MG63 (cell line): ENCODE results near the gene GRID2. TPM values are rescaled to one million over a fixed set of nuclear protein-coding genes. Genes with fewer than 3 reads are reported as not detected.
"Not testable (repeated sequence)": the region's sequence is repeated elsewhere in the genome, so short reads cannot be mapped to it uniquely, and the experiment has no call there.

ENCODE experiments used
- DNase-seq: peaks from one replicate; pipeline ENCODE4 v3.0.0-alpha.2; 2020
- H3K27me3 ChIP-seq: fragments of 250-450 bp; sonication (Bioruptor Pico); 2 replicates; pipeline ENCODE4 v1.5.1; 2020; ENCODE audit warnings: mild to moderate bottlenecking, moderate library complexity
- H3K36me3 ChIP-seq: fragments of 250-450 bp; sonication (Bioruptor Pico); 2 replicates; pipeline ENCODE4 v1.5.1; 2020; ENCODE audit warnings: mild to moderate bottlenecking, moderate library complexity
- H3K4me3 ChIP-seq: fragments of 250-450 bp; sonication (Bioruptor Pico); 2 replicates; pipeline ENCODE4 v1.5.1; 2020; ENCODE audit warnings: mild to moderate bottlenecking, moderate library complexity
- H3K9me3 ChIP-seq: fragments of 250-450 bp; sonication (Bioruptor Pico); 2 replicates; pipeline ENCODE4 v1.5.1; 2020; ENCODE audit warnings: mild to moderate bottlenecking, moderate library complexity
- total RNA-seq: library from RNA; depleted of rRNA; stranded (reverse); fragments of >200 nt; shearing (Covaris generic); gene quantifications from 2 replicates; pipeline ENCODE4 v1.2.3, GENCODE V29; 2014; ENCODE audit warnings: low replicate concordance

The GRID2 gene
- total RNA-seq, 1 experiment from 2014 or later, result not detected

DNA sequence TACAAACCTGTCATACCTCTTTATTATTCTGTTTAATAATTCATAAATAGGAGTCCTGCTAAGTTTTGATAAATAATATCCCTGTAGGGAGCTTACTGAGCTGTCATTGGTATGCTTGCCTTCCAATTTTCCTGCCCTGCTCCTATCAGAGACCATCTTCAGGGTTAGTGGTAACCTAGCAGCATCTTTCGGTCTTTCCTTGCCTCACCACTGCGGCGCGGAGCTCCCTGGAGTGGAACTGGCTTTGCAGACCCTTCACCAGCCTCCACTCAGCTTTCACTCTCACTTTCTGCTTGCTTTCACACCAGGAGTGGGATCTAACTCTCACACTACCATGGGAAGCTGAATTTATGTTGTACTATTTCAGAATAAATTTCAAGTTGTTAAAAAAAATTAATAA, 1043.1 kb downstream of the GRID2 start:
- H3K9me3 ChIP-seq, result no peaks in the 10 kb centered on the region
- no peaks in the 10 kb centered on the region for H3K36me3 ChIP-seq

DNA sequence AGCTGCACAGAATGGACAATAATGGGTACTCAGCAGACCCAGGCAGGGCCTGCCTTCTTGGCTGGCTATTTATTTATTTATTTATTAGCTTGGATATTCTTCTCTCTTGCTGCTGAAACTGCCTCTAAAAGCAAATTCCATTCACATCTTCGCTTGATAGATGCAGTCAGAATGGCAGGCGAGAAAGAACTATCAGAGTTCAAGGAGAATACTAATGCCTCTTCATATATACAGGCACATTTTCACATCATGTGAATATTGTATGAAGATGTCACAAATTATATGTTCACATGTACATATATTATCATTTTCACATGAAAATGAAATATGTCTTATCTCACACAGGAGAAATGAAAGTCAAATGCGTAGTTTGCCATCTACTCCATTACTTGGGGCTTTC, 1045.1 kb downstream of the GRID2 start:
- DNase-seq, result no peak
- H3K4me3 ChIP-seq, result no peak overlapping the region
- no peaks in the 10 kb centered on the region for H3K36me3 ChIP-seq
- no peaks in the 10 kb centered on the region for H3K27me3 ChIP-seq
- no peaks in the 10 kb centered on the region for H3K9me3 ChIP-seq

More for the DNA sequence above, 1043.1 kb downstream of the GRID2 start:
- no peak overlapping the region for H3K4me3 ChIP-seq
- no peak for DNase-seq
- no peaks in the 10 kb centered on the region for H3K27me3 ChIP-seq

DNA sequence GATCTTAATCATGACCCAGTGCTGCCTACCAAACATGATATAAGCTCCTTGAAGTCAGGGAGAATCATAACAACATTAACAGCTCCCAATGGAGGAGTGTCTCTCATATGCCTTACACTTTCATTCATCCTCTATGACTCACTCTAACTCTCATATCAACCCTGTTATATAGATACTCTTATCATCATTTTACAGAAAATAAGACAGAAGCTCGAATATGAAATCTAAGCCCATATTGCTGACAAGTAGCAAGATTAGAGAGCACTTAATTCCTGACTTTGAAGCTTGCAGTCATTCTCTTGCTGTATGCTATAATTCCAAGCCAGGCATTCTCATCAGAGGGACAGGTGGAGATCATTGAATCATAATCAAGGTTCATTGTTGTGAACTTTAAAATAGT, 1048.1 kb downstream of the GRID2 start:
- no peaks in the 10 kb centered on the region for H3K36me3 ChIP-seq
- no peak for DNase-seq
- H3K9me3 ChIP-seq, result no peaks in the 10 kb centered on the region
- H3K4me3 ChIP-seq, result no peak overlapping the region
- H3K27me3 ChIP-seq, result no peaks in the 10 kb centered on the region

DNA sequence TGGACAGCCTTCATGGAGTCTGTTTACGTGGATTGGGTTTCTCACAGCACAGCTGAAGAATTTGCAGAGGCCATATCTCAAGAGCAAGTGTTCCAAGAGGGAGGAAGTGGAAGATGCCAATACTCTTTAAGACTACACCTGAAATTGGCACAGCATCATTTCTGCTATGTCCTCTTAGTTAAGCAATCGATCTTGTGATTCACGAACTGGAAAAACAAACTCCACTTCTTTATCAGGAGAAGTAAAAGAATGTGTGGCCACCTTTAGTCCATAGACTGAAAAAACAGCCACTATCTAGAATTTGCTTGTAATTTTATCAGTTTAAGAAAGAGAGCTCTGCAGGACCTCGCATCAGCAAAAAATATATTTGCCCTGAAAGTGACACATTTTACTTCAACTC, 1051.6 kb downstream of the GRID2 start:
- H3K9me3 ChIP-seq, result no peaks in the 10 kb centered on the region
- no peak overlapping the region for H3K4me3 ChIP-seq
- no peak for DNase-seq
- no peaks in the 10 kb centered on the region for H3K36me3 ChIP-seq
- H3K27me3 ChIP-seq, result no peaks in the 10 kb centered on the region

DNA sequence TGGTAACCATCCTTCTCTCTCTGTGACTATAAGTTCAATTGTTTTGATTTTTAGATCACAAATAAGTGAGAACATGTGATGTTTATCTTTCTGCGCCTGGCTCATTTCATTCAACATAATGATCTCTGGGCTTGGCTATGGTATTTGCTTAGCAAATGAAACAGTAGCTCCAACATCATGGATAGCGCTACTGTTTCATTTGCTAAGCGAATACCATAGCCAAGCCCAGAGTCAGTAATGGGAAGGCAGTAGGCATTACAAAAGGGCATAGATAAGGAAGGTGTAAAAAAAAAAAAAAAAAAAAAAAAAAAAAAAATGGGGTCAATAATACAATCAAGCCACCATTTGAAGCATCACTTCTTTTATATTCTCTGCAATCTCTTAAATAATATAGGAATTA, 1055.8 kb downstream of the GRID2 start:
- no peak for DNase-seq
- no peaks in the 10 kb centered on the region for H3K9me3 ChIP-seq
- no peak overlapping the region for H3K4me3 ChIP-seq
- H3K36me3 ChIP-seq, result no peaks in the 10 kb centered on the region
- no peaks in the 10 kb centered on the region for H3K27me3 ChIP-seq

DNA sequence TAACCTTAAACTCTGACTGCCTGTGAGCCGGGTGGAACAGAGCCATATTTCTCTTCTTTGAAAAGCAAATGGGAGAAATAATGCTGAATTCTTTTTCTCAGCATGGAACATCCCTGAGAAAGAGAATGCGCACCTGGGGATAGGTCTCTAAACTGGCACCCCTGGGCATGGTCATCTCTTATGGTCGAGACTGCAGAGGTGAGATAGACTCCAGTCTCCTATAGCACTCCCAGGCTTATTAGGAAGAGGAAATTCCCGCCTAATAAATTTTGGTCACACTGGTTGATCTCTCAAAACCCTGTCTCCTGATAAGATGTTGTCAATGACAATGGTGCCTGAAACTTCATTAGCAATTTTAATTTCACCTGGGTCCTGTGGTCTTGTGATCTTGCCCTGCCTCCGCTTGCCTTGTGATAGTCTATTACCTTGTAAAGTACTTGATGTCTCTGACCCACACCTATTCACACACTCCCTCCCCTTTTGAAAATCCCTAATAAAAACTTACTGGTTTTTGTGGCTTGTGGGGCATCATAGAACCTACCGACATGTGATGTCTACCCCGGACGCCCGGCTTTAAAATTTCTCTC, 1062.5 kb downstream of the GRID2 start:
- H3K9me3 ChIP-seq, DNase-seq, H3K36me3 ChIP-seq, H3K27me3 ChIP-seq, H3K4me3 ChIP-seq: not testable (repeated sequence)

DNA sequence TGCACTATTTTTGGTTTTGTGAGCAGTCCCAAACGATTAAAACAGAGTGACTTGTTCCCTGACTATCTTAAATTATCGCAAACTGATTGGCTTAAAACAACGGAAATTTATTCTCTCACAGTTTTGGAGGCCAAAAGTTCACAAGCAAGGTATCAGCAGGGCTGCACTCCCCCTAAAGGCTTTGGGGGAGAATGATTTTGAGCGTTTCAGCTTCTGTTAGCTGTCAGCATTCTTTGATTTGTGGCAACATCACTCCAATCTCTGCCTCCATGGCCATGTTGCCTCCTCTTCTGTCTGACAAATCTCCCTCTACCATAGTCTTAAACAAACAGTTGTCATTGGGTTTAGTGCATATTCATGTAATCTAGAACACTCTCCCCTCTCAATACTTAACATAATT, 1065.2 kb downstream of the GRID2 start:
- H3K36me3 ChIP-seq, result no peaks in the 10 kb centered on the region
- DNase-seq, result no peak
- no peaks in the 10 kb centered on the region for H3K9me3 ChIP-seq
- no peaks in the 10 kb centered on the region for H3K27me3 ChIP-seq
- no peak overlapping the region for H3K4me3 ChIP-seq

DNA sequence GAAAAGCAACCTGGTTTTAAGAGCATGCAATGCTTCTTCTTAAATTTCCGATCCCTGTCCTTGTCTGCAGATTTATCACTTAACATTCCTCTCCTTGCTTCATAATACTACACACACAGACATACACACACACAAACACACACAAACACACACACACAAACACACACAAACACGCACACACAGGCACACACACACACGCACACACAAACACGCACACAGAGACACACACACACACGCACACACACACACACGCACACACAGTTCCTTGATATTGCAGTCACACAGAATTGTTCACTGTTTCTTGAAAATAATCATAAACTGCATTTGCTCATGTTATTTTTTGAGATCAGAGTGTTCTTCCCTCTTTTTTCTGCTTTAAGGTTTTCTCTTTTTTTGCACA, 1066.5 kb downstream of the GRID2 start:
- DNase-seq, result no peak

DNA sequence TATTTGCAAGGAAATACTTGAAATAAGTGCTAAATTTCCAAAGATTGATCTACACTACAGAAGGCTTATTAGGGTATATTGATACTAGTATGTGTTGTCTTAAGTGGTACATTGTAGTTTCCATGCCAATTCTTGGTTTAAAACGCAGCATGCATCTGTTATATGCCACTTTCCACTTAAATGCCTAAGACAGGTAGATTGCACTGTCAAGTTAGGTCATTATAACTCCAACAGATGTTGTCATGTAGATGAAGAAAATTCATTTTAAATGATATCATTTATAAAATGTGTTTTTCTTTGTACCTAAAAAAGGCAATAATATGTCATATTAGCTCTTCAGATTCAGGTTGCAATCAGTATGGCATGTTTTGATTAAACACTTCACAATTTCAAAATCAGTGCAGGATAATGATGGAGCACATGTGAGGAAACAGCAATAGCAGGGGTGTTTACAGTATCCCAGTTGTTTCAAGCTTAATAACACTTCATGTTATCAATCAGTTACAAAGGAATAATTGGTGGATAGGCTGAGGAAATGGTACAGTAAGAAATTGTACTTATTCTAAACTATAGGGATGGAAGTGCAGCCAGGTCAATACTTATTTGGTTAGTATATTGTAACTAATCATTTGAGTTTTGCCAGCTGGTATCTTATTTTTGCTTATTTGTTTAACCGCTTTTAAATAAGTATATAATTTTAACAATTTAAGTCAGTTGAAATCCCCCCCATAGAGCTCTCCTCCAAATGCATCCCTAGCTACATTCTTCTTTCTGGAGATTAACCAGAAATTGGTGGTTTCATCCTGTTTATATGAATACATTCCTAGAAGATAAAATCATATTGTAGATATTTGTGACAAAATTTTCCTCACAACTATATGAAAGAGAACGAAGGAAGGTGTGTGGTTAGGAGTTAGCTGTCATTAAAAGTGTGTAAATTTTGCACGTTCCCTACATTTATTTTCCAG, 1070.4 kb downstream of the GRID2 start:
- no peaks in the 10 kb centered on the region for H3K36me3 ChIP-seq
- DNase-seq, result no peak
- H3K27me3 ChIP-seq, result no peaks in the 10 kb centered on the region
- H3K9me3 ChIP-seq, result no peaks in the 10 kb centered on the region
- no peak overlapping the region for H3K4me3 ChIP-seq

More for the DNA sequence above, 1066.5 kb downstream of the GRID2 start:
- Histone ChIP-seq H3K36me3 (no peaks in the 10 kb centered on the region), H3K4me3 (no peak overlapping the region), H3K9me3 (no peaks in the 10 kb centered on the region), H3K27me3 (no peaks in the 10 kb centered on the region)

DNA sequence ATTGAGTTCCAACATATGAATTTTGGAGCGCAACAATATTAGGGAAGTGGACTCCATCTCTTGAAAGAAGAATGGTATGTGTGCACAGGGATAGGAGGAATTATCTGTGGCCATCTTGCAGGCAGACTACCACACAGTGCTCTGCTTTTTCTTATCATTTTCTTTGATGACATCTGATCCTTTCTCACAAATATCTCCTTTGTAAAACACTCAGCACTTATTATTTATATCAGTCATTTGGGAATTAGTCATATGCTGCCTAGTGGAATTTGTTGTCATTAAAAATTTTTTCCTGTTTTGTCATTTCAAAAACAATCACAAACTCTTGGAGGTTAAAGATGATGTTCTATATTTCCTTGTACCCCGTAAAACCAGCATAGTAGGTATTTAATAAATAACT, 1080.5 kb downstream of the GRID2 start:
- Histone ChIP-seq H3K36me3 (no peaks in the 10 kb centered on the region), H3K27me3 (no peaks in the 10 kb centered on the region), H3K4me3 (no peak overlapping the region), H3K9me3 (no peaks in the 10 kb centered on the region)
- no peak for DNase-seq

DNA sequence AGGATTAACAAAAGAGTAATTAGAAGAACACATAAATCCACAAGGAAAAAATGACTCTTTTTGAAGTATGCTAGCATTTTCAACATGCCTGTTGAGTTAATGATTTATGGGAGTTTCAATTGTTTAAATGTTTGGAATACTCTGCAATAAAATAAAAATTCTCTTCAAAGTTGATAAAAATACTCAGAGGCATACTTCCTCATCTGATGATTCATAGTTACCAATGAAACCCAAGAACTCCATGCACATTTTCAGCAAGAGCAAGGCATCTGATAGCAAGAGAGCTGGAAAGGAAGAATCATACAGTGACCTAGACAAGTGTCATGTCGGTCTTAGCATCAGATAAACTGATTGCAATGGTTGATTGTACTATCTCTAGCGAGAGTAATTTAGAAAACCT, 1081.1 kb downstream of the GRID2 start:
- DNase-seq, result no peak
- Histone ChIP-seq H3K9me3 (no peaks in the 10 kb centered on the region), H3K4me3 (no peak overlapping the region), H3K36me3 (no peaks in the 10 kb centered on the region), H3K27me3 (no peaks in the 10 kb centered on the region)

DNA sequence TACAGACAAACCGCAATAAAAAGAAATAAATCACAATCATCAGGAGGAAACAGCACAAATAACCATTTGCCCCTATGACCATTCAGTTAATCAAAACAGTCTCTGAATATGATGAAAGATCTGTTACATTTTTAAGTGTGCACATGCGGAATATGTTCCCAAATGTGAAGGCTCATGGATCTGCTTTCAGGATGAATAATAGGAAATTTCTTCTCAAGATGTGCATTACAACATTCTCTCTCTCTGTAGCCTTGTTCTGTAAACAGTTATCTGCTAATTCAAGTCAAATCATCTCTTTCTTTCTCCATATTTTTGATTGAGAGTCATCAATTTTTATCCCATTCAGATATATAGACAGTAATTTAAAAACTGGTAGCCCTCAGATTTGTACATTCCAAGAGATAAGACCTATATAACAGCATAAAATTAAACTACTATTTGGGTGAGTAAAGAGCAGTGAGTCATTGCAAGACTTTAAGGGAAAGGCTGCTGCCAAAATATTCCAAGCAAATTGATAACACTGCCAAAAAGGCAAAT, 1090.8 kb downstream of the GRID2 start:
- no peaks in the 10 kb centered on the region for H3K27me3 ChIP-seq
- DNase-seq, result no peak
- no peaks in the 10 kb centered on the region for H3K9me3 ChIP-seq
- H3K4me3 ChIP-seq, result no peak overlapping the region
- no peaks in the 10 kb centered on the region for H3K36me3 ChIP-seq

DNA sequence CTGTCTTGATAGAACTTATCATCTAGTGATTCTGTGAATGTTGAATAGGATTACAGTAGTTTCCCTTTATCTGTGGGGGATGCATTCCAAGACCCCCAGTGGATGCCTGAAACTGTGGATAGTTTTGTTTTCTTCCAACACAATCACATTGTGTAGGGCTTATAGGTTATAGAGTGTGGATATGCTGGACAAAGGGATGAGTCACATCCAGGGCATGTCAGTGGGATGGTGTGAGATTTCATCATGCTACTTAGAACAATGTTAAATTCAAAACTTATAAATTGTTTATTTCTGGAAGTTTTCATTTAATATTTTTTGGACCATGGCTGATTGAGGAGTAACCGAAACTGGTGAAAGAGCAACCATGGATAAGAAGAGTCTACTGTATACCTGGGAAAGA, 1092.5 kb downstream of the GRID2 start:
- DNase-seq, result peak; percentile 28
- no peaks in the 10 kb centered on the region for H3K27me3 ChIP-seq
- H3K36me3 ChIP-seq, result no peaks in the 10 kb centered on the region
- H3K9me3 ChIP-seq, result no peaks in the 10 kb centered on the region
- no peak overlapping the region for H3K4me3 ChIP-seq

DNA sequence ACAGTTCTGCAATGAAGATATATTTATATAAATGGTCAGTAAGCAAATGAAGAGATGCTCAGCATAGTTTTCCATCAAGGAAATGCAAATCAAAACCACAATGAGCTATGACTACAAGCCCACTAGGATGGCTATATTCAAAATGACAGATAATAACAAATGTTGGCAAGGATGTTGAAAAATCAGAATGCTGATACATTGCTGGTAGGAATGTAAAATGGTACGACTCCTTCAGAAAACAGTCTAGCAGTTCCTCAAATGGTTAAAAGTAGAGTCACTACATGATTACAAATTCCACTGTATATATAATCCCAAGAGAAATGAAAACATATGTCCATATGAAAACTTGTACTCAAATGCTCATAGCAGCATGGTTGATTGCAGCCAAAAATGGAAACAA, 1099.8 kb downstream of the GRID2 start:
- no peaks in the 10 kb centered on the region for H3K36me3 ChIP-seq
- no peak for DNase-seq
- H3K4me3 ChIP-seq, result no peak overlapping the region
- H3K9me3 ChIP-seq, result no peaks in the 10 kb centered on the region
- H3K27me3 ChIP-seq, result no peaks in the 10 kb centered on the region

DNA sequence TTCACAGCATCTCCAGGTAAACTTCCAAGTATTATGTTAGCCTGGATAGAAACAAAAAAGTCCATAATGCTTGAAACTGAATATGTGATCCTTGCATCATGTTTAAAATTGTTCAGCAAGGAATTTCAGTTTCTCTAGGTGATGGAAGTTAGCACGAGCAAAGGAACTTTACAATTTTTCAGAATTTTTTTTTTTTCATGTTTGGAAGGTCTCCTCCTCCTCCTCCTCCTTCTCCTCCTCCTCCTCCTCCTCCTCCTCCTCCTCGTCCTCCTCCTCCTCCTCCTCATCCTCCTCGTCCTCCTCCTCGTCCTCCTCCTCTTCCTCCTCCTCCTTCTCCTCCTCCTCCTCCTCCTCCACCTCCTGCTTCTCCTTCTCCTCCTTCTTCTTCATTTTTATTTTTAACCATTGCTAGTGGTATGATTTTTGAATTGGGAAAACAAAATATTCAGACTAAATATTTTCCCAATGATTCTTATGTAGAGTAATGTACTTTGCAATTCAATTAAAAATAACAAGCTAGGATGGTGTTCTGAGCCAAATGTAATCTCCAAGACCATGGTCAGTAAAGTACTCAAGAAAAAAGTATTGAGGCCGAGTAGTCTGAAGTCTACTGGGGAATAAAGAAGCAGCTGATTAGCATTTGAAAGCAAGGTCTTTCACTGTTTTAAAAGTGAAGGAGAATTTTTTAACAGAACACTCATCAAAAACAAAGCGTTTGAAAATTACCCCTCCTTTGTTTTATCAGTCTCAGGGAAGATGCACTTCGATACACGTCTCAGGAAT, 1103.9 kb downstream of the GRID2 start:
- Histone ChIP-seq H3K9me3 (no peaks in the 10 kb centered on the region), H3K4me3 (no peak overlapping the region), H3K36me3 (no peaks in the 10 kb centered on the region), H3K27me3 (no peaks in the 10 kb centered on the region)
- DNase-seq, result no peak

DNA sequence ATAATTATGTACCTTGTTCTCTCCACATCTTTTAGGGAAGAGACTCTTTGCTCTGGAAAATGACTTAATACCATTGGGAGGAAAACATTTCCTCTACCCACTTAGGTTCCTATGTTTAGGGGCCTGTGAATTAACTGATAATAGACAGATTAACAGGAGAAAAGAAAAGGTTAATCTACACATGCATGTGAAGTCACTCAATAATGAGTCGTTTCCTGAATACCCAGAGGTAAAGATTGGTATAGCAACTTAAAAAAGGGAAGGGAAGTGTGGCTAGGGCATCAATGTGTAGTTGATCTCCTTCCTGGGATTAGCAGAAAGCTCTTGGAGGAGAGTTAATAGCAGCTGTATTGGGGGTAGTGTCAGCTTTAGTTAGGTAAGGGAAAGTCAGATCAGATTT, 1105.3 kb downstream of the GRID2 start:
- no peak for DNase-seq
- no peak overlapping the region for H3K4me3 ChIP-seq
- H3K9me3 ChIP-seq, result no peaks in the 10 kb centered on the region
- H3K36me3 ChIP-seq, result no peaks in the 10 kb centered on the region
- H3K27me3 ChIP-seq, result no peaks in the 10 kb centered on the region

DNA sequence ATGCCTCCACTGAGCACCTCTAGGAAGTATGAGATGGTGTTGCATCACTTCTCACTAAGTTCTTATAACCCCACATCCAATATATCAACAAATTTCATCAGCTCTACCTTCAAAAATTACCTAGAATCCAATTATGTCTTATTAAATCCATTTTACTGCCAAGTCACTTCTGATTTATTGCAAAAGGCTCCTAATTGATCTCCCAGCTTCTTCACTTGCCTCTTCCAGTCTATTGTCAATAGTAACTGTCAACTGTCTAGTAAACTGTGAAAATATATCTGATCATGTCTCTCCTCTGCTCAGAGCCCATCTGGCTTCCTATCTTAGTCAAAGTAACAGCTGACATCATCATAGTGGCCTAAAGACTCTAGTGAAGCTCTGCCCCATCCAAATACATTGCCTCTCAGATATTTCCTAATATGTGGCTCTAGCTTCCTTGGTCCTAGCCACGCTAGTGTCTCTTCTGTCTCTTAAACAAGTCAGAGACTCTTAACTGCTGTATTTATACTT, 1110.3 kb downstream of the GRID2 start:
- Histone ChIP-seq H3K4me3 (no peak overlapping the region), H3K9me3 (no peaks in the 10 kb centered on the region), H3K27me3 (no peaks in the 10 kb centered on the region), H3K36me3 (no peaks in the 10 kb centered on the region)
- no peak for DNase-seq
